Measurements from ENCODE around the gene KL.

GRCh38 chr13:33058776-33059327 lies 42.6 kb downstream of the KL start:
- no peak for TF ChIP-seq CTCF (optimal IDR thresholded peaks at IDR 0.05 in 1 of 3, IDR thresholded peaks at IDR 0.05 in 1 of 3, conservative IDR thresholded peaks at IDR 0.05 in 1 of 3; ENCODE audit: extremely low read depth in 1 of 3, insufficient read depth in 2 of 3, low read length in 3 of 3)
- no peak for TF ChIP-seq EZH2 (IDR thresholded peaks at IDR 0.05; ENCODE audit: low read length)
